ENCODE measurements around the gene EED. TPM values are rescaled to one million over a fixed set of nuclear protein-coding genes. Genes with fewer than 3 reads are reported as not detected.

EED gene
- total RNA-seq, 1 experiment from 2014 or later = 137 TPM

GRCh38 chr11:86247608-86248007 is 3.1 kb downstream of the EED start:
- Histone ChIP-seq H3K36me3 (ENCODE audit: insufficient read depth, low read length) (peaks cover 43% of the 10 kb centered on the region), H2AFZ (ENCODE audit: low read length) (no peak overlapping the region), H4K20me1 (ENCODE audit: insufficient read depth, low read depth, low read length) (peaks cover 12% of the 10 kb centered on the region; the same call in 1 of the 2 replicates), H3K9me2 (replicated peaks; ENCODE audit: insufficient read depth, low read length) (no peaks in the 10 kb centered on the region), H3K4me3 (ENCODE audit: low read length) (peak overlapping the region; percentile 78), H3K4me2 (ENCODE audit: low read depth, low read length, poor library complexity, severe bottlenecking) (peak overlapping the region; percentile 86), H3K27ac (ENCODE audit: low read length) (peak overlapping the region; percentile 90), H3K4me1 (ENCODE audit: low read length) (peaks cover 75% of the 10 kb centered on the region), H3K9ac (ENCODE audit: low read length) (peak overlapping the region; percentile 86), H3K27me3 (ENCODE audit: low read length) (no peaks in the 10 kb centered on the region), H3K79me2 (ENCODE audit: low read length) (peaks cover 76% of the 10 kb centered on the region), H3K9me3 (ENCODE audit: low read length) (no peaks in the 10 kb centered on the region)
- peak; percentile 65 for DNase-seq

DNA sequence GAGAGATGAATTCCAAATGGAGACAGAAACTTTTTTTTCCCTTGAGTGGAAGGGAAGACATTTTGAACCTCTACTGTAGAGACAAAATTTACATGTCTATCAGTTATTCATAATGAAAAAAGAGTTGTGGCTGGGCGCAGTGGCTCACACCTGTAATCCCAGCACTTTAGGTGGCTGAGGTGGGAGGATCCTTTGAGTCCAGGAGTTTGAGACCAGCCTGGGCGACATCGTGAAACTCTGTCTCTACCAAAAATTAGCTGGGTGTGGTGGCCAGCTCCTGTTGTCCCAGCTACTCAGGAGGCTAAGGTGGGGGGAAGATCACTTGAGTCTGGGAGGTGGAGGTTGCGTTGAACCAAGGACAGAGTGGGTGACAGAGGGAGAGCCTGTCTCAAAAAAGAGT is 4.1 kb downstream of the EED start:
- DNase-seq = no peak

GRCh38 chr11:86249307-86250098 is 5.0 kb downstream of the EED start:
- no peaks in the 10 kb centered on the region for H3K9me2 ChIP-seq (replicated peaks; ENCODE audit: insufficient read depth, low read length)
- H3K79me2 ChIP-seq (ENCODE audit: low read length) = peaks cover 92% of the 10 kb centered on the region
- peak overlapping the region; percentile 86 for H3K4me2 ChIP-seq (ENCODE audit: low read depth, low read length, poor library complexity, severe bottlenecking)
- H2AFZ ChIP-seq (ENCODE audit: low read length) = no peak overlapping the region
- peak overlapping the region; percentile 90 for H3K27ac ChIP-seq (ENCODE audit: low read length)
- H3K4me3 ChIP-seq (ENCODE audit: low read length) = peak overlapping the region; percentile 1; the same call in 1 of the 2 replicates
- H3K27me3 ChIP-seq (ENCODE audit: low read length) = no peaks in the 10 kb centered on the region
- DNase-seq = no peak
- H3K9me3 ChIP-seq (ENCODE audit: low read length) = no peaks in the 10 kb centered on the region
- H3K4me1 ChIP-seq (ENCODE audit: low read length) = peaks cover 59% of the 10 kb centered on the region
- H3K36me3 ChIP-seq (ENCODE audit: insufficient read depth, low read length) = peaks cover 53% of the 10 kb centered on the region
- H3K9ac ChIP-seq (ENCODE audit: low read length) = peak overlapping the region; percentile 10
- H4K20me1 ChIP-seq (ENCODE audit: insufficient read depth, low read depth, low read length) = peaks cover 12% of the 10 kb centered on the region; the same call in 1 of the 2 replicates

More for the DNA sequence above, 4.1 kb downstream of the EED start:
- H3K27ac ChIP-seq (ENCODE audit: low read length) = peak overlapping the region; percentile 90
- peak overlapping the region; percentile 86 for H3K9ac ChIP-seq (ENCODE audit: low read length)
- H2AFZ ChIP-seq (ENCODE audit: low read length) = no peak overlapping the region
- peaks cover 53% of the 10 kb centered on the region for H3K36me3 ChIP-seq (ENCODE audit: insufficient read depth, low read length)
- H4K20me1 ChIP-seq (ENCODE audit: insufficient read depth, low read depth, low read length) = peaks cover 12% of the 10 kb centered on the region; the same call in 1 of the 2 replicates
- H3K79me2 ChIP-seq (ENCODE audit: low read length) = peaks cover 86% of the 10 kb centered on the region
- peak overlapping the region; percentile 78 for H3K4me3 ChIP-seq (ENCODE audit: low read length)
- peaks cover 65% of the 10 kb centered on the region for H3K4me1 ChIP-seq (ENCODE audit: low read length)
- no peaks in the 10 kb centered on the region for H3K9me2 ChIP-seq (replicated peaks; ENCODE audit: insufficient read depth, low read length)
- peak overlapping the region; percentile 86 for H3K4me2 ChIP-seq (ENCODE audit: low read depth, low read length, poor library complexity, severe bottlenecking)
- no peaks in the 10 kb centered on the region for H3K9me3 ChIP-seq (ENCODE audit: low read length)
- no peaks in the 10 kb centered on the region for H3K27me3 ChIP-seq (ENCODE audit: low read length)

DNA sequence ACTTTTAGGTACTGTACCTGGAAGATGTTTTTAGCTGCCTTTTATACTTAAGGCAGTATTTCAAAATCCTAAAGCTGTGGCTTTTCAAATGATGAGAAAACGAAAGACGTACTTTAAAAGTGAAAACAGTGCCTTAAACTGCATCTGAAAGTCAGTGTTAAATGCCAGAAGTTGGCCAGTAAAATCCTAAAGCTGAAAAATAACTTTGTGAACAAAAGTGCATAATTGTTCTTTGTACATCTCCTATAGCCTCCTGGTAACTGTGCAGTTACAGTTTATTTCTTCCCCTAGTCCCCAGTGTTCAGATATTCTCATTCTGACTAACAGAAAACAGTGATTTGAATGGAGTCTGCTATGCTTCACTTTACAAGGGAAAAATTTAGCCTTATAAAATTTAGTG is 6.8 kb downstream of the EED start:
- Histone ChIP-seq H3K27ac (ENCODE audit: low read length) (peak overlapping the region; percentile 90), H3K36me3 (ENCODE audit: insufficient read depth, low read length) (peaks cover 68% of the 10 kb centered on the region), H2AFZ (ENCODE audit: low read length) (no peak overlapping the region), H3K9ac (ENCODE audit: low read length) (peak overlapping the region; percentile 13; the same call in 1 of the 2 replicates), H3K4me3 (ENCODE audit: low read length) (no peak overlapping the region), H3K4me2 (ENCODE audit: low read depth, low read length, poor library complexity, severe bottlenecking) (peak overlapping the region; percentile 86), H4K20me1 (ENCODE audit: insufficient read depth, low read depth, low read length) (peaks cover 3% of the 10 kb centered on the region; the same call in 1 of the 2 replicates), H3K4me1 (ENCODE audit: low read length) (peaks cover 64% of the 10 kb centered on the region), H3K9me2 (replicated peaks; ENCODE audit: insufficient read depth, low read length) (no peaks in the 10 kb centered on the region), H3K79me2 (ENCODE audit: low read length) (peaks cover 97% of the 10 kb centered on the region), H3K9me3 (ENCODE audit: low read length) (no peaks in the 10 kb centered on the region), H3K27me3 (ENCODE audit: low read length) (no peaks in the 10 kb centered on the region)
- no peak for DNase-seq

DNA sequence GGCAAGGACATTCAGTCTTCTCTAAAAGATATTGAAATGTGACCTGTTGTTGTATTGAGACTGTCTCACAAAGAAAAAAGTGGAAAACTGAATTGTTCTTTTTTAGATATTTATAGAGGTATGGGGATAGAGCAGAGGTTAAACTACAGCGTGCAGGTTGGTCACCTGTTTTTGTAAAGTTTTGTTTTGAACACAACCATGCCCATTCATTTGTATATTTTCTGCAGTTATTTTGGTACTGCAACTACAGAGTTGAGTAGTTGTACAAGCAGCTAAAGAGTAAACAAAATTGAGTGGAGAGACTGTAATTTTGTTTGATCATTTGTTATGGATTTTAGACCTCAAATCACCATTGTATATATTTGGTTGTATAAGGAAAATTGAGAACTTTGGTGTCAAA is 11.3 kb downstream of the EED start:
- Histone ChIP-seq H3K27me3 (ENCODE audit: low read length) (no peaks in the 10 kb centered on the region), H3K9me3 (ENCODE audit: low read length) (no peaks in the 10 kb centered on the region), H3K36me3 (ENCODE audit: insufficient read depth, low read length) (peaks cover 82% of the 10 kb centered on the region), H3K9ac (ENCODE audit: low read length) (no peak overlapping the region), H3K4me1 (ENCODE audit: low read length) (peaks cover 18% of the 10 kb centered on the region), H3K4me2 (ENCODE audit: low read depth, low read length, poor library complexity, severe bottlenecking) (no peak overlapping the region), H3K27ac (ENCODE audit: low read length) (no peak overlapping the region), H3K4me3 (ENCODE audit: low read length) (no peak overlapping the region), H2AFZ (ENCODE audit: low read length) (no peak overlapping the region), H4K20me1 (ENCODE audit: insufficient read depth, low read depth, low read length) (no peaks in the 10 kb centered on the region), H3K9me2 (replicated peaks; ENCODE audit: insufficient read depth, low read length) (no peaks in the 10 kb centered on the region), H3K79me2 (ENCODE audit: low read length) (peaks cover 91% of the 10 kb centered on the region)
- DNase-seq = no peak

DNA sequence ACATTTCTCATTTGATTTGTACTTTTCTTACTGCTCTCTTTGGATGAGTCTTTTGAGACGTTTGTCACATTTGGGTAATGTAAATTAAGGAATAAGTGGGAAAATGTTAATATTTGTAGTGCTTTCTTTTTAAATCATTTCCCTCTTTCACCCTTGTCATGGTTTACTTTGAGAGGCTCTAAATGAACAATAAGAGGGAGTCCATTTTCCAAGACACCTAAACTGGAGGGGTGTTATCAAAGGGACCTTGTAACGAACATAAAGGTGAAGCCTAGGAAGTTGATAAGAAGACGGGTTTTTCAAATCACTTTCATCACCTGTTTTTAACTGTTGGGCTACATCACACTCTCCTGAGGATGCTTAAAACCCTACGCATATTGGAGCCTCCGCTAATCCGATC is 12.1 kb downstream of the EED start:
- H3K4me1 ChIP-seq (ENCODE audit: low read length) = peaks cover 11% of the 10 kb centered on the region
- H2AFZ ChIP-seq (ENCODE audit: low read length) = no peak overlapping the region
- H3K27ac ChIP-seq (ENCODE audit: low read length) = no peak overlapping the region
- no peaks in the 10 kb centered on the region for H4K20me1 ChIP-seq (ENCODE audit: insufficient read depth, low read depth, low read length)
- no peak overlapping the region for H3K4me3 ChIP-seq (ENCODE audit: low read length)
- no peaks in the 10 kb centered on the region for H3K9me2 ChIP-seq (replicated peaks; ENCODE audit: insufficient read depth, low read length)
- no peak for DNase-seq
- H3K4me2 ChIP-seq (ENCODE audit: low read depth, low read length, poor library complexity, severe bottlenecking) = no peak overlapping the region
- H3K9ac ChIP-seq (ENCODE audit: low read length) = no peak overlapping the region
- no peaks in the 10 kb centered on the region for H3K27me3 ChIP-seq (ENCODE audit: low read length)
- H3K79me2 ChIP-seq (ENCODE audit: low read length) = peaks cover 91% of the 10 kb centered on the region
- peaks cover 83% of the 10 kb centered on the region for H3K36me3 ChIP-seq (ENCODE audit: insufficient read depth, low read length)
- H3K9me3 ChIP-seq (ENCODE audit: low read length) = no peaks in the 10 kb centered on the region

DNA sequence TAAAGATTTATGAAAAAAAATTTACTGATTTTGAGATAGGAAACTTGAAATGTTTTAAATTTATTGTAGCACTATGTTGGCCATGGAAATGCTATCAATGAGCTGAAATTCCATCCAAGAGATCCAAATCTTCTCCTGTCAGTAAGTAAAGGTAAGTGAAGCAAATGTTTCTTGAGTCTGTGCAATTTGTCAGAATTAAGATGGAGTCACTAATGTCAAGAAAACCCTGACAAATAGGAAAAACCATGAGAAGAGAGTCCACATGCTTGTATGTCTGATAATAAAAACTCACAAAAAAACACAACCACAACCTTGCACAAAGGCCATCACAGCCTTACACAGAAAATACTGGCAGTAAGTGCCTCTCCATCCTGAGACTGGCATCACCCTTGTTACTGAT is 12.9 kb downstream of the EED start:
- DNase-seq = no peak
- peaks cover 6% of the 10 kb centered on the region; the same call in 1 of the 2 replicates for H3K4me1 ChIP-seq (ENCODE audit: low read length)
- H4K20me1 ChIP-seq (ENCODE audit: insufficient read depth, low read depth, low read length) = no peaks in the 10 kb centered on the region
- H3K9me3 ChIP-seq (ENCODE audit: low read length) = no peaks in the 10 kb centered on the region
- H2AFZ ChIP-seq (ENCODE audit: low read length) = no peak overlapping the region
- peaks cover 82% of the 10 kb centered on the region for H3K36me3 ChIP-seq (ENCODE audit: insufficient read depth, low read length)
- H3K9me2 ChIP-seq (replicated peaks; ENCODE audit: insufficient read depth, low read length) = no peaks in the 10 kb centered on the region
- no peak overlapping the region for H3K27ac ChIP-seq (ENCODE audit: low read length)
- no peak overlapping the region for H3K4me3 ChIP-seq (ENCODE audit: low read length)
- H3K79me2 ChIP-seq (ENCODE audit: low read length) = peaks cover 87% of the 10 kb centered on the region
- no peak overlapping the region for H3K9ac ChIP-seq (ENCODE audit: low read length)
- no peaks in the 10 kb centered on the region for H3K27me3 ChIP-seq (ENCODE audit: low read length)
- H3K4me2 ChIP-seq (ENCODE audit: low read depth, low read length, poor library complexity, severe bottlenecking) = no peak overlapping the region

GRCh38 chr11:86259730-86260129 is 15.2 kb downstream of the EED start:
- no peak for DNase-seq
- Histone ChIP-seq H3K9me2 (replicated peaks; ENCODE audit: insufficient read depth, low read length) (no peaks in the 10 kb centered on the region), H2AFZ (ENCODE audit: low read length) (no peak overlapping the region), H3K9me3 (ENCODE audit: low read length) (no peaks in the 10 kb centered on the region), H3K27ac (ENCODE audit: low read length) (no peak overlapping the region), H3K4me2 (ENCODE audit: low read depth, low read length, poor library complexity, severe bottlenecking) (no peak overlapping the region), H3K4me3 (ENCODE audit: low read length) (no peak overlapping the region), H3K79me2 (ENCODE audit: low read length) (peaks cover 87% of the 10 kb centered on the region), H3K9ac (ENCODE audit: low read length) (no peak overlapping the region), H4K20me1 (ENCODE audit: insufficient read depth, low read depth, low read length) (no peaks in the 10 kb centered on the region), H3K27me3 (ENCODE audit: low read length) (no peaks in the 10 kb centered on the region), H3K36me3 (ENCODE audit: insufficient read depth, low read length) (peaks cover 90% of the 10 kb centered on the region), H3K4me1 (ENCODE audit: low read length) (peaks cover 6% of the 10 kb centered on the region; the same call in 1 of the 2 replicates)

Measured in Karpas-422 (cell line).